H1 (cell line): ENCODE data around the gene RABL2B. TPM values are rescaled to one million over a fixed set of nuclear protein-coding genes. Genes with fewer than 3 reads are reported as not detected.

Experiments
- CTCF ChIA-PET: fragments of 300-600 bp; sonication (Branson Sonifier 250); formaldehyde crosslinking; loops from one replicate; lab custom pipeline; 2021; ENCODE audit not compliant: partially characterized antibody; lab: Charles Lee
- POLR2A ChIA-PET: fragments of 300-600 bp; sonication (Branson Sonifier 250); formaldehyde crosslinking; loops from one replicate; lab custom pipeline; 2021; ENCODE audit warnings: inconsistent platforms; ENCODE audit not compliant: partially characterized antibody; lab: Charles Lee
- DNase-seq, 2 experiments: peaks; one replicate each; pipeline versions ENCODE4 v3.0.0 to v3.0.0-alpha.2; 2010 to 2022; ENCODE audit warnings: low spot score in 2 of 2, low read depth in 1 of 2, mixed read lengths in 1 of 2
- FAIRE-seq: peaks from 2 replicates; lab custom pipeline; 2011; peaks lifted over from hg19 to GRCh38; lab: Jason Lieb, UNC
- H2AFZ ChIP-seq: 2 replicates; pipeline ENCODE4 v1.8.1; 2012; ENCODE audit warnings: low read length, inconsistent platforms
- H2AK5ac ChIP-seq: 2 replicates; pipeline ENCODE4 v1.6.1; 2013; ENCODE audit warnings: low read depth, low read length
- H2BK120ac ChIP-seq: replicated peaks from 2 replicates; pipeline ENCODE3; 2013; ENCODE audit warnings: low read depth, low read length, inconsistent platforms
- H2BK12ac ChIP-seq: 2 replicates; pipeline ENCODE4 v1.6.1; 2013; ENCODE audit warnings: low read depth, low read length
- H2BK15ac ChIP-seq: 2 replicates; pipeline ENCODE4 v1.6.1; 2013; ENCODE audit warnings: low read length
- H2BK20ac ChIP-seq: 2 replicates; pipeline ENCODE4 v1.6.1; 2013; ENCODE audit warnings: low read length
- H2BK5ac ChIP-seq: 2 replicates; pipeline ENCODE4 v1.6.1; 2013; ENCODE audit warnings: low read depth, low read length
- H3K14ac ChIP-seq: 2 replicates; pipeline ENCODE4 v1.6.1; 2013; ENCODE audit warnings: inconsistent platforms; ENCODE audit not compliant: insufficient read length
- H3K18ac ChIP-seq: 2 replicates; pipeline ENCODE4 v1.6.1; 2013; ENCODE audit warnings: low read length; ENCODE audit errors: extremely low read depth
- H3K23ac ChIP-seq: 2 replicates; pipeline ENCODE4 v1.6.1; 2013; ENCODE audit warnings: inconsistent platforms; ENCODE audit not compliant: insufficient read length
- H3K23me2 ChIP-seq: 2 replicates; pipeline ENCODE4 v1.6.1; 2013; ENCODE audit warnings: low read depth, low read length
- H3K27ac ChIP-seq: 2 replicates; pipeline ENCODE4 v1.6.1; 2011; ENCODE audit warnings: low read depth, low read length, inconsistent platforms
- H3K27me3 ChIP-seq, 4 experiments: replicated peaks in 1 of 4; 1 replicate in 1 of 4; 2 replicates in 3 of 4; pipeline versions ENCODE4 v1.6.1 to v1.8.1; 2011 to 2013; ENCODE audit warnings: low read length in 3 of 4, mild to moderate bottlenecking in 3 of 4, inconsistent platforms in 2 of 4, mixed read lengths in 2 of 4, moderate library complexity in 1 of 4; ENCODE audit not compliant: control insufficient read depth in 3 of 4, insufficient read depth in 3 of 4; ENCODE audit errors: extremely low read depth in 1 of 4
- H3K36me3 ChIP-seq, 4 experiments: 2 replicates each; pipeline versions ENCODE4 v1.6.1 to v1.8.1; 2011 to 2013; ENCODE audit warnings: mild to moderate bottlenecking in 4 of 4, low read length in 3 of 4, moderate library complexity in 2 of 4, control low read depth in 1 of 4, inconsistent platforms in 1 of 4; ENCODE audit not compliant: insufficient read depth in 4 of 4, control insufficient read depth in 2 of 4
- H3K4ac ChIP-seq: replicated peaks from 2 replicates; pipeline ENCODE3; 2013; ENCODE audit warnings: low read length, low read depth, mixed read lengths, inconsistent platforms; ENCODE audit not compliant: insufficient read length
- H3K4me1 ChIP-seq, 4 experiments: replicated peaks in 1 of 4; 1 replicate in 1 of 4; 2 replicates in 3 of 4; pipeline versions ENCODE4 v1.6.1 to v1.8.1; 2011 to 2013; ENCODE audit warnings: low read length in 3 of 4, inconsistent platforms in 2 of 4, mixed read lengths in 1 of 4; ENCODE audit not compliant: insufficient read depth in 4 of 4, control insufficient read depth in 3 of 4
- H3K4me2 ChIP-seq, 2 experiments: 2 replicates each; pipeline versions ENCODE4 v1.6.1 to v1.8.1; 2011 to 2013; ENCODE audit warnings: low read depth in 2 of 2, low read length in 2 of 2, control low read depth in 1 of 2, inconsistent platforms in 1 of 2, mild to moderate bottlenecking in 1 of 2; ENCODE audit not compliant: insufficient read depth in 1 of 2
- H3K4me3 ChIP-seq, 4 experiments: fragments of 200-600, 300-600 bp in 1 of 4; sonication (generic), shearing (Covaris generic), sonication (Bioruptor Twin) in 1 of 4; 2 replicates each; pipeline versions ENCODE4 v1.5.1 to v1.8.1; 2011 to 2016; ENCODE audit warnings: low read length in 4 of 4, low read depth in 3 of 4, control low read depth in 2 of 4, inconsistent platforms in 2 of 4, mild to moderate bottlenecking in 2 of 4, mixed read lengths in 1 of 4, moderate library complexity in 1 of 4; ENCODE audit not compliant: insufficient read depth in 2 of 4; ENCODE audit errors: extremely low read depth in 1 of 4
- H3K56ac ChIP-seq: replicated peaks from 2 replicates; pipeline ENCODE3; 2013; ENCODE audit warnings: low read depth, mild to moderate bottlenecking, mixed read lengths, low read length, inconsistent platforms; ENCODE audit not compliant: insufficient read length
- H3K79me1 ChIP-seq: 2 replicates; pipeline ENCODE4 v1.6.1; 2013; ENCODE audit warnings: low read depth, low read length, control low read depth
- H3K79me2 ChIP-seq, 2 experiments: 2 replicates each; pipeline versions ENCODE4 v1.6.1 to v1.8.1; 2012 to 2013; ENCODE audit warnings: low read length in 2 of 2, mild to moderate bottlenecking in 2 of 2, inconsistent platforms in 1 of 2; ENCODE audit not compliant: insufficient read depth in 2 of 2, control insufficient read depth in 1 of 2
- H3K9ac ChIP-seq, 4 experiments: replicated peaks in 1 of 4; 1 replicate in 1 of 4; 2 replicates in 3 of 4; pipeline versions ENCODE4 v1.6.1 to v1.8.1; 2011 to 2013; ENCODE audit warnings: low read depth in 3 of 4, low read length in 3 of 4, control low read depth in 2 of 4, mild to moderate bottlenecking in 2 of 4, moderate library complexity in 2 of 4, inconsistent platforms in 1 of 4; ENCODE audit errors: extremely low read depth in 1 of 4
- H3K9me3 ChIP-seq, 2 experiments: 2 replicates each; pipeline versions ENCODE4 v1.6.1 to v1.8.1; 2012 to 2013; ENCODE audit warnings: mild to moderate bottlenecking in 2 of 2, moderate library complexity in 2 of 2, control low read depth in 1 of 2, inconsistent platforms in 1 of 2, low read depth in 1 of 2, low read length in 1 of 2, mixed read lengths in 1 of 2; ENCODE audit not compliant: insufficient read depth in 2 of 2
- H4K20me1 ChIP-seq, 2 experiments: replicated peaks in 1 of 2; 2 replicates each; pipeline versions ENCODE3 to v1.8.1; 2011 to 2013; ENCODE audit warnings: inconsistent platforms in 2 of 2, low read length in 2 of 2, mild to moderate bottlenecking in 1 of 2; ENCODE audit not compliant: insufficient read depth in 2 of 2, control insufficient read depth in 1 of 2
- H4K5ac ChIP-seq: 2 replicates; pipeline ENCODE4 v1.6.1; 2013; ENCODE audit warnings: low read length, low read depth, mixed read lengths, inconsistent platforms; ENCODE audit not compliant: insufficient read length
- H4K8ac ChIP-seq: 2 replicates; pipeline ENCODE4 v1.8.0; 2013; ENCODE audit warnings: mild to moderate bottlenecking, moderate library complexity, low read length, inconsistent platforms; ENCODE audit not compliant: insufficient read depth; ENCODE audit errors: extremely low read depth
- H4K91ac ChIP-seq: replicated peaks from 2 replicates; pipeline ENCODE3; 2013; ENCODE audit warnings: low read length, mixed read lengths, inconsistent platforms; ENCODE audit not compliant: insufficient read length
- NRF1 ChIP-seq: IDR thresholded peaks from 2 replicates; pipeline ENCODE4 v1.6.1; 2011; ENCODE audit warnings: mild to moderate bottlenecking, low read depth, low read length, improper control_type of control experiment
- TCF12 ChIP-seq: IDR thresholded peaks from 2 replicates; pipeline ENCODE4 v1.6.1; 2011; ENCODE audit warnings: low read depth, mild to moderate bottlenecking, low read length
- WGBS, 2 experiments: shearing (Covaris generic) in 1 of 2; methylation state at CpG; one replicate each; pipeline versions ENCODE4 v1.1.6 to v1.1.7; 2013 to 2015; ENCODE audit warnings: low lambda C conversion rate in 2 of 2, mixed read lengths in 2 of 2, inconsistent platforms in 1 of 2, low coverage in 1 of 2, missing lambda C conversion rate in 1 of 2; ENCODE audit not compliant: insufficient replicate concordance in 2 of 2, insufficient coverage in 1 of 2, insufficient read length in 1 of 2; ENCODE audit errors: extremely low coverage in 1 of 2, missing lambda C conversion rate in 1 of 2; 5-methylcytosine and 5-hydroxymethylcytosine counted together
- polyA plus RNA-seq, 7 experiments: library from polyadenylated mRNA; depleted of rRNA in 3 of 7; stranded (reverse) in 5 of 7; unstranded in 2 of 7; fragments of >200 nt in 5 of 7; fragments of 200-250 nt in 2 of 7; gene quantifications; 1 replicate in 5 of 7; 2 replicates in 1 of 7; 4 replicates in 1 of 7; pipeline versions ENCODE4 v1.2.1 to v1.2.3, GENCODE V29; 2011 to 2013; ENCODE audit warnings: missing spikeins in 2 of 7, mixed read lengths in 2 of 7
- total RNA-seq: library from RNA; stranded (reverse); fragmentation: NEBNext Ultra II Directional; extraction: Animal tissue kit (Norgen Biotek cat#: 25700); gene quantifications from 2 replicates; pipeline ENCODE4 v1.2.1, GENCODE V29; 2021

The RABL2B gene
- total and polyA plus RNA-seq, 2 of the 8 experiments (the other 6 are each of a cell fraction or from before 2014, with no cell fraction given) = 16.2 to 26.5 TPM

- no peak for FAIRE-seq
These were observed 54.9 kb downstream of the RABL2B start for GRCh38 chr22:50728523-50728931.

More at GRCh38 chr22:50728523-50728931, 54.9 kb downstream of the RABL2B start:
- Histone ChIP-seq H3K4me1 (peaks cover 0 to 5% (median 0%) of the 10 kb centered on the region in 4 experiments; a peak in 3 of 7 replicates), H4K8ac (no peak overlapping the region), H2AK5ac (no peak overlapping the region), H2AFZ (no peak overlapping the region), H3K79me2 (no peaks in the 10 kb centered on the region), H4K91ac (no peak overlapping the region), H3K27me3 (peaks cover 21 to 51% (median 40%) of the 10 kb centered on the region in 4 experiments), H3K23me2 (no peaks in the 10 kb centered on the region; the same call in none of the 2 replicates), H3K4me3 (no peak overlapping the region), H3K14ac (no peak overlapping the region), H3K36me3 (peaks cover 0 to 3% (median 1%) of the 10 kb centered on the region in 4 experiments; a peak in 2 of 8 replicates), H3K4ac (no peak overlapping the region), H3K9me3 (no peaks in the 10 kb centered on the region), H4K5ac (no peak overlapping the region), H4K20me1 (peaks cover 11 to 24% of the 10 kb centered on the region in 2 experiments), H3K23ac (no peak overlapping the region), H2BK20ac (no peak overlapping the region), H3K18ac (no peak overlapping the region), H3K27ac (no peak overlapping the region), H2BK12ac (no peak overlapping the region), H2BK120ac (no peak overlapping the region), H2BK15ac (no peak overlapping the region), H2BK5ac (no peak overlapping the region), H3K4me2 (no peak overlapping the region), H3K56ac (no peak overlapping the region), H3K9ac (no peak overlapping the region), H3K79me1 (no peaks in the 10 kb centered on the region)
- ChIA-PET POLR2A (no interaction called here), CTCF (interaction anchor here (0.6 to 3.7 kb wide), 4 partner anchors 7 to 98 kb away, joined by 3 to 24 read pairs (median 4); no protein-coding TSS in a partner anchor)
- WGBS, 2 experiments = 100% methylated on average over 1 of the region's 2 CpGs; no CpG with 5 or more reads in 1 of the 2 experiments
- TF ChIP-seq NRF1 (no peak), TCF12 (no peak)
- no peak for DNase-seq
